Kasumi-1 (cell line): Measurements from ENCODE around the gene COPS4.
"Not testable (repeated sequence)": the region's sequence is repeated elsewhere in the genome, so short reads cannot be mapped to it uniquely, and the experiment has no call there.

Source experiments
- DNase-seq, 2 experiments: peaks; one replicate each; lab custom pipeline; 2025; lab: John Stamatoyannopoulos, UW

The COPS4 gene

DNA sequence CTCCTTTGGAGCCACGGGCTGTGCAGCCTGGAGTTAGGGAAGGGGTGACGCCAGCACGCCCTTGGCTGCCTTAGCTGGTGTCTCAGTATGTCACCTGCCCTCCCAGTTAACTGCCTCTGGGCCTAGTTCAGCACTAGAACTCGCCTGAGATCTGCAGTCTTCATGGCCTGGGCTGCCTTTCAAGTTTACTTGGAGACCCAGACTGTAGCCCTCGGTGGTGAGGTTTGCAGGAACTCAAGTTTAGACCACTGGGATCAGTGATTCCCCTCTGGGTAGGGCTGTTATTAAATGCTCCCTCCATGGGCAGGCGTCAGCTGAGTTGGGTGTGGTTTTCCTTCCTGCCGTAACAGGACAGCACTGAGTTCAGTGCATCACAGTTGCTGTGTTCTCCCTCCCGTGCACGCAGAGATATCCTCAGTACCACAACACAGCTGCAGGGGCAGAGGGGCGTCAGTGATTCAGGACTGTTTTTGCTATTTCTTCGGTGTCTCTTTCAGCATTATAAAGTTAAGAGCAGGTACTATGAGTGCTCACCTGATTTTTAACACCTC is 49.0 kb downstream of the COPS4 start:
- peak in 1 of 2 experiments; percentile 8 for DNase-seq

DNA sequence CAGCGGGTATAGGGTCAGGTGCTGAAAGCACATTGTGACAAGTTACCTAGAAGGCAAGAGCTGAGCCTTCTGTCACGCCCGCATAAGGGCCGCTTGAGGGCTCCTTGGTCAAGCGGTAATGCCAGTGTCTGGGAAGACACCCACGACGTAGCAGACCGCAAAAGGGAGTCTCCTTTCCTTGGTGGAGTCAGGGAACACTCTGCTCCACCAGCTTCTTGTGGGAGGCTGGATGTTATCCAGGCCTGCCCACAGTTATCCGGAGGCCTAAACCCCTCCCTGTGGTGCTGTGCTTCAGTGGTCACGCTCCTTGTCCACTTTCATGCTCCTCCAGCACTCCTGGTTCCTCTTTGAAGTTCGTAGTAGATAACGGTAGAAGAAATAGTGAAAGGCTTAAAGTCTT is 50.0 kb downstream of the COPS4 start:
- DNase-seq, result not testable (repeated sequence)

GRCh38 chr4:83089410-83090157 is 54.6 kb downstream of the COPS4 start:
- no peak for DNase-seq

DNA sequence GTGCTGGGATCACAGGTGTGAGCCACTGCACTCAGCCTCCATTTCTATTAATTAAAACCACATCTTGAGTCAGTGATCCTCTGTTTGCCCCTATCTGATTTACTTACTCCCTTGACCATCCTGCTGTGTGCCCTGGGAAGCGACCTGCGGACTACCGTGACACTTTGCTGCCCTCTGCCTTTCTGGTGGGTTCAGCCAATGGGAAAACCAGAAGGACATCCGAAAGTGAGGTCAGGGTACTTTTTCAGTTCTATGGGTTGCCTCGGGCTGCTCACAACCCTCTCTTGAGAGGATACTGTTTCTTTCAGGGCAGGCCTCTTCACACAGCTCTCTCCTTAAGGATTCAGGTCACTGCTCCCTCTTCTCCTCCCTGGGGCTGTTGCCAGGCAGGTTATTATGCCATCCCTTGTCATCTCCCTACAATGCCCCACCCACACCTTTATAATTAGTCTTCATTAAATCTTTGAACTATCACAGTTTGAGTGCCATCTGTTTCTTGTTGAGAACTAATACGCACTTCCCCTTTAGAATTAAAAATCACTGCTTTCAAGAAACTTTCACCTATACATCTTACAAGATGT is 58.2 kb downstream of the COPS4 start:
- no peak for DNase-seq

DNA sequence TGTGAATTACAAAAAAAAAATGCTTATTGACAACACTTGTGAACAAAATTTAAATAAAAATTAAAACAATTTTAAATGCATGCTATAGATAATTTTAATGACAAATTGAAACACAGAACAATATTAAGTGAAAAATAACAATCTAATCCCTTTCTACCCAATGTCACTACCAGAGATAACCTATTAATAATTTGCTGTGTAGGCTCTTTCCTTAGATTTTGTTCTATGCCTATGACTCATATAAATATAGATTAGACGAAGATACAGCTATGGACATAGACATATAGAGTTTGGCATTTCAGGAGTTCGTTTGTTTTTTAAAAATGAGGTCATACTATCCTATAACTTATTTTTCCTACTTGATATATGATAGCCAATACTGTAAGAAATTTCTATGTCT is 61.4 kb downstream of the COPS4 start:
- no peak for DNase-seq

DNA sequence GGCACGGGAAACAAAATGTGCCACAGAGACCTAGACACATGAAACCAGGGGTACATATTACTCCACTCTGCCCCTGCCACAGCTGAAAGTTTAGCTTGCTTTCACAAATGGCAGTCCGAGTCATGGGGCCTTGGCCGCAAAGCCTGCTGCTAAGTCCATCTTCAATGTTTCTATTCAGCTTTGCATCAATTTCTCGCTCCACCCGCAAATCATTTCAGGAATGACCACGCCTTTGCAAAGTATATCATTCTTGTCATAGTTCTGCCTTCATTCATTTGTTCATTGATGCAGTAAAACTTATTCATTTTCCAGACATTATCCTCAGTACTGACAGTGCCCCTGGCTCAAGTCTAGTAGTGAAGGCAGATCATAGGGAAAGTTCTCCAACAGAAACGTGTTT is 70.0 kb downstream of the COPS4 start:
- no peak for DNase-seq

- no peak for DNase-seq
These were observed 72.6 kb downstream of the COPS4 start for GRCh38 chr4:83107631-83108030.

DNA sequence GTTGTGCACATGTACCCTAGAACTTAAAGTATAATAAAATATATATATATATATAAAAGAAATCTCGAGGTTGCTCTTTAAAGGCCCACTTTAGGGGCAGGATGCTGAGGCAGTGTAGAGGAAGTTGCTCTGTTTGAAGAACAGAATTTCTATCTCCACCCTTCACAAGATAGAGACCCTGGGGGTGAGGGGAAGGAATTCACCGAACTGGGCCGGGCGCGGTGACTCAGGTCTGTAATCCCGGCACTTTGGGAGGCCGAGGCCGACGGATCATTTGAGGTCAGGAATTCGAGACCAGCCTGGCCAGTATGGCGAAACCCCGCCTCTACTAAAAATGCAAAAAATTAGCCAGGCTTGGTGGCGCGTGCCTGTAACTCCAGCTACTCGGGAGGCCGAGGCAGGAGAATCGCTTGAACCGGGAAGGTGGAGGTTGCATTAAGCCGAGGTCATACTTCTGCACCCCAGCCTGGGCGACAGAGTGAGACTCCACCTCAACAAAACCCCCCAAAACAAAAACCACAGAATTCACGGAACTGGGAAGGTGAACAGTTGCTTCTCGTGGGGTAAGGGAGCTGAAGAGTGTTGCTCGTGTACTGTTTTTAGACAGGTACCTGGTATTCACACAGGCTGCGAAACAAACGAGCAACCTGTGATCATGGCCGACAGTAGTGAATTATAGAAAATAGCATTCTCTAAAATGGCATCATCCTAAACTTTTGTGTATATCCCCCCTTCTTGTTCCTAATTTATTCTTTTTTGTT is 73.3 kb downstream of the COPS4 start:
- peak; percentile 7 to 30 for DNase-seq

DNA sequence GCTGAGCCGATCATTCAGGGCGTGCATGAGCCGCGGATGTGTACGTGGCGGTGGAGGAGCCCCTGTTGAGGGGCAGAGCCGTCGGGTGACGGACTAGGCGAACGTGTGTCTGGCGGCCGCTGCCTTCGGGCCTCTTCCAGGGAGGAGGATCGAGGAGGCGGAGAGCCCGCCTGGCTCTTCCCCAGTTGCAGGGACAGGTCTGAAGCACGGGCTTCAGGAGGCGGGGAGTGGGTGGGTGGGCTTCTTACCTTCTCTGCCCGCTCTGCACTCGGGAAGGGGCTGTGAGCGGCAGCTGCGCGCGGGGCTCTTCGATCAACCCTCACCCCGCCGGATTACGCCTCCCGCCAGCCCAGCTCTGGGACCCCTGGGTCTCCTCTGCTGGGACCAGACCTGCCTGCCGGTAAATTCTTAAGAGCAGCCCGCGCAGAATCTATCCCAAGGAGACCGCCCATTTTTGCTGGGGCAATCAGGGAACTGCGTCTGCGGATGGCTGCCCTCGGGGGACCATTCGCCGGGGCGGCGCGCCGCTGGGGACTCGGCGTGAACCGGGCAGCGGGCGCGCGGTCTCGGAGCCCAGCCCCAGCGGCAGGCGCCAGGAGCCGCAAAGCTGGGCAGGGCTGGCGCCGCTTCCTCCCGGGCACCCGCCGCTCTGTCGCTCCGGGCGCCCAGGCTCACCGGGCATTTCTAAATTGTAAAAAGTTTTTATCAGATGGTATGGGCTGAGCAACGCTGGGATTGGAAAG is 74.7 kb downstream of the COPS4 start:
- peak; percentile 59 to 64 for DNase-seq

- DNase-seq, result peak; percentile 87 to 88
These were observed 75.4 kb downstream of the COPS4 start for GRCh38 chr4:83110223-83110945.

GRCh38 chr4:83110970-83111750 is 76.2 kb downstream of the COPS4 start:
- peak in 1 of 2 experiments; percentile 30 for DNase-seq

GRCh38 chr4:83111751-83112141 is 76.8 kb downstream of the COPS4 start:
- peak in 1 of 2 experiments; percentile 30 for DNase-seq

DNA sequence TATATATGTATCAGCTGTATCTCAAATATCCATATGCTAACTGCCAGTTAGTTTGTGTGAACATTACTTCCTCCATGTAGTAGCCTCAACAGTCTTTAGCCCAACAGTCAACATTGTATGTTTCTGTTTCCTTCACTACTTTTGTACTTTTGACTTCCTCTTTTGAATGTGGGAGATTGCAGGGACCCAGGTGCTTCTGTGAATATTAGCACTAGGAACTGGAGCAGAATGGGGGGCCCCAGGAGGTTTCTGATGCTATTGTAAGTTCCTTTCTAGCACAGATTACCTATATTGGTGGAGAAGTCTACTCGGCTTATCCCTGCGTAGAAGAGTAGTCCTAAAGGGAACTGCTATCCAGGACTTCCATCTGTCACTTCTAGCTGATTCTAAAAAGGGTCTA is 77.2 kb downstream of the COPS4 start:
- DNase-seq, result peak; percentile 96 to 97

GRCh38 chr4:83112678-83113428 is 77.9 kb downstream of the COPS4 start:
- peak; percentile 48 to 55 for DNase-seq

GRCh38 chr4:83113429-83113786 is 78.4 kb downstream of the COPS4 start:
- DNase-seq, result peak; percentile 36 to 47

- DNase-seq, result peak; percentile 79 to 84
These were observed 79.6 kb downstream of the COPS4 start, which contains the start of gene PLAC8 for GRCh38 chr4:83114576-83114975. Gene PLAC8 (minus strand): TSS chr4:83114729. CDS start chr4:83107921, 6,808 bp downstream.

DNA sequence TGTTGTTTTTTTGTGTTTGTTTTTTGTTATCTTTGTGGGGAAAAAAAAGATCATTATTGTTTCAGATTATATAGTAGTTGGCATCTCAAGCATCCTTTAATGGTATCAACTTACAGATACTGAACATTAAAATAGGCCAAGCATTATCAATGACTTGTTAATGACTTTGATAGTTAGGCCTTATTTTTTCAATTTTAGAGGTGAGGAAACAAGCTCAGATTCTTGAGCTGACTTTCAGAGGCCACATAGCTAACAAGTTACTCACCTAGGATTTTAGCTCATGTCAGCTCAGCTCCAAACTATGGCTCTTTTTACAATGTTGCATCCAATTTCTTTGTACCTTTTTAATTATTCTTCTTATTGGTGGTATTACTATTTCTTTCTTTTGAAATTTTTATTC is 80.0 kb downstream of the COPS4 start:
- DNase-seq, result no peak

GRCh38 chr4:83115656-83116285 is 80.8 kb downstream of the COPS4 start:
- no peak for DNase-seq

GRCh38 chr4:83118869-83119268 is 83.9 kb downstream of the COPS4 start:
- DNase-seq, result no peak
